NCI-H2227 (cell line): ENCODE results near the gene KRT222.
A peak's percentile ranks its signal among the peaks of the same experiment; 100 is the strongest.

Experiments
- DNase-seq: peaks from one replicate; lab custom pipeline; 2025; ENCODE audit not compliant: unreplicated experiment; lab: John Stamatoyannopoulos, UW

The KRT222 gene

GRCh38 chr17:40659911-40660310 is 5.1 kb downstream of the KRT222 start:
- no peak for DNase-seq

- no peak for DNase-seq
These were observed 6.6 kb downstream of the KRT222 start for GRCh38 chr17:40658396-40658795.

GRCh38 chr17:40651939-40652338 is 13.0 kb downstream of the KRT222 start:
- DNase-seq = no peak

- DNase-seq = no peak
These were observed 16.5 kb downstream of the KRT222 start for GRCh38 chr17:40648384-40648968.

GRCh38 chr17:40647624-40648383 is 17.2 kb downstream of the KRT222 start, which contains the start of gene SMARCE1:
Gene SMARCE1 (minus strand): TSS chr17:40647818. CDS start chr17:40645802, 2,016 bp downstream.
- peak; percentile 91 for DNase-seq

- DNase-seq = peak; percentile 11
These were observed 18.0 kb downstream of the KRT222 start for GRCh38 chr17:40646791-40647623.

GRCh38 chr17:40645943-40646342 is 19.0 kb downstream of the KRT222 start:
- DNase-seq = no peak

GRCh38 chr17:40645291-40645690 is 19.7 kb downstream of the KRT222 start:
- no peak for DNase-seq

GRCh38 chr17:40637931-40638330 is 27.0 kb downstream of the KRT222 start:
- no peak for DNase-seq

- DNase-seq = no peak
These were observed 31.1 kb downstream of the KRT222 start for GRCh38 chr17:40633871-40634270.

GRCh38 chr17:40632216-40632615 is 32.8 kb downstream of the KRT222 start:
- no peak for DNase-seq

GRCh38 chr17:40629842-40630241 is 35.1 kb downstream of the KRT222 start:
- no peak for DNase-seq

- no peak for DNase-seq
These were observed 39.7 kb downstream of the KRT222 start for GRCh38 chr17:40625311-40625710.

- no peak for DNase-seq
These were observed 41.4 kb downstream of the KRT222 start for GRCh38 chr17:40623419-40624210.

GRCh38 chr17:40622509-40622928 is 42.5 kb downstream of the KRT222 start:
- DNase-seq = no peak

- no peak for DNase-seq
These were observed 43.4 kb downstream of the KRT222 start for GRCh38 chr17:40621578-40621977.

GRCh38 chr17:40621019-40621418 is 44.0 kb downstream of the KRT222 start:
- no peak for DNase-seq

GRCh38 chr17:40618754-40619625 is 46.0 kb downstream of the KRT222 start:
- no peak for DNase-seq

- DNase-seq = no peak
These were observed 47.2 kb downstream of the KRT222 start for GRCh38 chr17:40617678-40618240.

- DNase-seq = no peak
These were observed 48.4 kb downstream of the KRT222 start for GRCh38 chr17:40616592-40616991.
